Stimulated activated CD4-positive, alpha-beta T cell treated with anti-CD3 and anti-CD28 coated beads, TNF-alpha, amount 100 ng/mL, for 24 hours (primary cell): Measurements from ENCODE around the gene FAM163B.

Experiments used
- DNase-seq, 3 experiments: peaks; one replicate each; pipeline ENCODE4 v3.0.0-alpha.2; 2020; ENCODE audit warnings: low read depth in 3 of 3

The FAM163B gene

GRCh38 chr9:133582501-133583045 lies 26.6 kb downstream of the FAM163B start:
- no peak for DNase-seq

GRCh38 chr9:133581513-133582343 lies 27.5 kb downstream of the FAM163B start:
- no peak for DNase-seq

GRCh38 chr9:133581011-133581410 lies 28.2 kb downstream of the FAM163B start:
- DNase-seq = no peak

- DNase-seq = no peak
Observed at GRCh38 chr9:133580419-133580738, 28.8 kb downstream of the FAM163B start.

- no peak for DNase-seq
Observed at GRCh38 chr9:133579601-133580418, 29.4 kb downstream of the FAM163B start.

- no peak for DNase-seq
Observed at GRCh38 chr9:133578524-133579441, 30.4 kb downstream of the FAM163B start.

GRCh38 chr9:133577737-133578112 lies 31.5 kb downstream of the FAM163B start:
- DNase-seq = no peak

GRCh38 chr9:133576875-133577736 lies 32.1 kb downstream of the FAM163B start:
- no peak for DNase-seq

- DNase-seq = no peak
Observed at GRCh38 chr9:133576031-133576874, 32.9 kb downstream of the FAM163B start.

- DNase-seq = no peak
Observed at GRCh38 chr9:133575186-133576030, 33.8 kb downstream of the FAM163B start.

GRCh38 chr9:133574771-133575170 lies 34.4 kb downstream of the FAM163B start:
- DNase-seq = no peak

- DNase-seq = no peak
Observed at GRCh38 chr9:133573791-133574515, 35.2 kb downstream of the FAM163B start.

GRCh38 chr9:133572821-133573361 lies 36.3 kb downstream of the FAM163B start:
- no peak for DNase-seq

GRCh38 chr9:133571896-133572595 lies 37.1 kb downstream of the FAM163B start:
- DNase-seq = no peak

- DNase-seq = no peak
Observed at GRCh38 chr9:133571391-133571890, 37.7 kb downstream of the FAM163B start.

GRCh38 chr9:133570691-133571080 lies 38.5 kb downstream of the FAM163B start:
- DNase-seq = no peak
